ENCODE results near the gene PKD1.

PKD1 gene

GRCh38 chr16:2061023-2061422 lies 74.7 kb downstream of the PKD1 start:
- TF ChIP-seq CTCF (IDR thresholded peaks at IDR 0.05; ENCODE audit: extremely low read depth, insufficient read depth, missing control alignments) = no peak
- in situ Hi-C loops (cut with MboI; ENCODE audit: low pct_unique_long_range_greater_than_20kb, low sequenced_read_pairs, unreplicated experiment) = no loop called here
- no peak for DNase-seq (ENCODE audit: low spot score)

- DNase-seq (ENCODE audit: low spot score) = no peak
- TF ChIP-seq CTCF (IDR thresholded peaks at IDR 0.05; ENCODE audit: extremely low read depth, insufficient read depth, missing control alignments) = no peak
- in situ Hi-C loops (cut with MboI; ENCODE audit: low pct_unique_long_range_greater_than_20kb, low sequenced_read_pairs, unreplicated experiment) = no loop called here
These were observed 75.4 kb downstream of the PKD1 start for GRCh38 chr16:2060346-2060745.

- no peak for TF ChIP-seq CTCF (IDR thresholded peaks at IDR 0.05; ENCODE audit: extremely low read depth, insufficient read depth, missing control alignments)
- DNase-seq (ENCODE audit: low spot score) = no peak
- in situ Hi-C loops (cut with MboI; ENCODE audit: low pct_unique_long_range_greater_than_20kb, low sequenced_read_pairs, unreplicated experiment) = no loop called here
These were observed 76.8 kb downstream of the PKD1 start for GRCh38 chr16:2058872-2059271.

GRCh38 chr16:2058420-2058819 lies 77.3 kb downstream of the PKD1 start:
- DNase-seq (ENCODE audit: low spot score) = no peak
- in situ Hi-C loops (cut with MboI; ENCODE audit: low pct_unique_long_range_greater_than_20kb, low sequenced_read_pairs, unreplicated experiment) = no loop called here
- TF ChIP-seq CTCF (IDR thresholded peaks at IDR 0.05; ENCODE audit: extremely low read depth, insufficient read depth, missing control alignments) = no peak

- in situ Hi-C loops (cut with MboI; ENCODE audit: low pct_unique_long_range_greater_than_20kb, low sequenced_read_pairs, unreplicated experiment) = no loop called here
- TF ChIP-seq CTCF (IDR thresholded peaks at IDR 0.05; ENCODE audit: extremely low read depth, insufficient read depth, missing control alignments) = no peak
- DNase-seq (ENCODE audit: low spot score) = no peak
These were observed 78.3 kb downstream of the PKD1 start for GRCh38 chr16:2057438-2057837.

GRCh38 chr16:2056681-2057407 lies 78.9 kb downstream of the PKD1 start:
- DNase-seq (ENCODE audit: low spot score) = no peak
- in situ Hi-C loops (cut with MboI; ENCODE audit: low pct_unique_long_range_greater_than_20kb, low sequenced_read_pairs, unreplicated experiment) = no loop called here
- TF ChIP-seq CTCF (IDR thresholded peaks at IDR 0.05; ENCODE audit: extremely low read depth, insufficient read depth, missing control alignments) = no peak

Data from GM13977 (cell line).